Endothelial cell of umbilical vein (primary cell): ENCODE data around the gene FGR. TPM values are rescaled to one million over a fixed set of nuclear protein-coding genes. Genes with fewer than 3 reads are reported as not detected.

ENCODE experiments used
- BruUV-seq: library from RNA; stranded (reverse); fragments of 400-500 nt; replicated peaks from 2 replicates; lab custom pipeline; 2021; lab: Mats Ljungman, UMichigan
- CTCF ChIA-PET: fragments of 300-600, 350-600 bp; sonication (Branson Sonifier 250); formaldehyde crosslinking; loops from one replicate; lab custom pipeline; 2021; ENCODE audit warnings: antibody characterized with exemption, inconsistent platforms; lab: Charles Lee
- POLR2A ChIA-PET: fragments of 300-600, 350-600 bp; sonication (Branson Sonifier 250); formaldehyde crosslinking; loops from one replicate; lab custom pipeline; 2021; ENCODE audit warnings: antibody characterized with exemption, inconsistent platforms; lab: Charles Lee
- DNase-seq: peaks from one replicate; pipeline ENCODE4 v3.0.0-alpha.2; 2011; ENCODE audit warnings: low read depth, low spot score
- FAIRE-seq: peaks from 2 replicates; lab custom pipeline; 2011; peaks lifted over from hg19 to GRCh38; lab: Jason Lieb, UNC
- H2AFZ ChIP-seq: 2 replicates; pipeline ENCODE4 v1.6.0; 2012; ENCODE audit warnings: low read depth, low read length, control low read depth, inconsistent platforms
- H3K27ac ChIP-seq: 2 replicates; pipeline ENCODE4 v1.5.1; 2011; ENCODE audit warnings: low read depth, mild to moderate bottlenecking, control low read depth, low read length, moderate library complexity; ENCODE audit not compliant: insufficient read depth
- H3K27me3 ChIP-seq, 2 experiments: 2 replicates each; pipeline versions ENCODE4 v1.6.0 to v1.6.1; 2011; ENCODE audit warnings: low read length in 2 of 2, mixed read lengths in 1 of 2; ENCODE audit not compliant: control insufficient read depth in 2 of 2, insufficient read depth in 2 of 2
- H3K36me3 ChIP-seq, 2 experiments: 2 replicates in 1 of 2; 3 replicates in 1 of 2; pipeline ENCODE4 v1.5.1; 2011; ENCODE audit warnings: low read length in 2 of 2, mild to moderate bottlenecking in 1 of 2, moderate library complexity in 1 of 2; ENCODE audit not compliant: control insufficient read depth in 2 of 2, insufficient read depth in 2 of 2; ENCODE audit errors: extremely low read depth in 1 of 2
- H3K4me1 ChIP-seq: 3 replicates; pipeline ENCODE4 v1.5.1; 2011; ENCODE audit warnings: mild to moderate bottlenecking, low read length; ENCODE audit not compliant: control insufficient read depth, insufficient read depth; ENCODE audit errors: extremely low read depth
- H3K4me2 ChIP-seq: 2 replicates; pipeline ENCODE4 v1.6.1; 2011; ENCODE audit warnings: low read length, control low read depth, mixed read lengths; ENCODE audit not compliant: insufficient read depth
- H3K4me3 ChIP-seq, 3 experiments: fragments of 200-600 bp in 1 of 3; sonication (generic), shearing (Covaris generic) in 1 of 3; replicated peaks in 1 of 3; 2 replicates each; pipeline ENCODE4 v1.5.1; 2011 to 2016; ENCODE audit warnings: control low read depth in 3 of 3, low read length in 3 of 3, mild to moderate bottlenecking in 2 of 3, inconsistent platforms in 1 of 3, low read depth in 1 of 3, moderate library complexity in 1 of 3; ENCODE audit not compliant: insufficient read depth in 1 of 3
- H3K79me2 ChIP-seq: 2 replicates; pipeline ENCODE4 v1.6.0; 2012; ENCODE audit warnings: low read length, inconsistent platforms; ENCODE audit not compliant: control insufficient read depth, insufficient read depth
- H3K9ac ChIP-seq: replicated peaks from 2 replicates; pipeline ENCODE3; 2011; ENCODE audit warnings: low read length, control low read depth; ENCODE audit not compliant: insufficient read depth; ENCODE audit errors: extremely low read depth
- H3K9me1 ChIP-seq: replicated peaks from 3 replicates; pipeline ENCODE4 v1.6.0; 2011; ENCODE audit warnings: mild to moderate bottlenecking, low read length; ENCODE audit not compliant: control insufficient read depth, insufficient read depth; ENCODE audit errors: extremely low read depth
- H3K9me3 ChIP-seq: replicated peaks from 2 replicates; pipeline ENCODE4 v1.5.1; 2012; ENCODE audit warnings: low read length, inconsistent platforms; ENCODE audit not compliant: control insufficient read depth, insufficient read depth
- H4K20me1 ChIP-seq: replicated peaks from 2 replicates; pipeline ENCODE3; 2011; ENCODE audit warnings: mild to moderate bottlenecking, low read length; ENCODE audit not compliant: control insufficient read depth, insufficient read depth; ENCODE audit errors: extremely low read depth
- EZH2 ChIP-seq: IDR thresholded peaks from 2 replicates; pipeline ENCODE4 v1.6.1; 2012; ENCODE audit warnings: borderline replicate concordance, low read depth, mild to moderate bottlenecking, moderate library complexity, low read length, inconsistent platforms; ENCODE audit not compliant: severe bottlenecking
- FOS ChIP-seq: IDR thresholded peaks from 2 replicates; pipeline ENCODE4 v1.6.1; 2011; ENCODE audit warnings: mild to moderate bottlenecking, low read length, moderate library complexity, borderline replicate concordance; ENCODE audit not compliant: insufficient read depth
- JUN ChIP-seq: IDR thresholded peaks from 2 replicates; pipeline ENCODE4 v1.6.1; 2011; ENCODE audit warnings: borderline replicate concordance, low read depth; ENCODE audit not compliant: insufficient read length, insufficient read depth
- POLR2A ChIP-seq: IDR thresholded peaks from 2 replicates; pipeline ENCODE4 v1.6.1; 2012; ENCODE audit warnings: low read depth, mild to moderate bottlenecking, control low read depth, low read length
- POLR2AphosphoS5 ChIP-seq: IDR thresholded peaks from 2 replicates; pipeline ENCODE4 v1.6.1; 2012; ENCODE audit warnings: low read depth, mild to moderate bottlenecking, control low read depth, low read length, moderate library complexity; ENCODE audit not compliant: insufficient read depth
- dilution Hi-C: fragments of 300-500 bp; cut with MboI; formaldehyde crosslinking; loops from one replicate; pipeline ENCODE4 v1.15.0; 2019; ENCODE audit warnings: low sequenced_read_pairs; ENCODE audit not compliant: extremely low pct_ligation_motif_present
- intact Hi-C: fragments of 100-400 bp; cut with micrococcal nuclease; formaldehyde crosslinking; loops from one replicate; pipeline ENCODE4 v1.10.0; 2022
- polyA plus RNA-seq, 4 experiments: library from polyadenylated mRNA; depleted of rRNA in 3 of 4; stranded (reverse) in 3 of 4; unstranded in 1 of 4; fragments of >200 nt; gene quantifications; 2 replicates each; pipeline versions ENCODE4 v1.2.1 to v1.2.3, GENCODE V29; 2011 to 2012; ENCODE audit warnings: missing spikeins in 1 of 4
- total RNA-seq: library from RNA; stranded (reverse); gene quantifications from 2 replicates; pipeline ENCODE4 v1.2.3, GENCODE V29; 2021
- TF ChIP-seq, protein P1 (sequence below), 2 donors: IDR thresholded peaks; 1 replicate in 1 of 2; 2 replicates in 1 of 2; pipeline ENCODE4 v1.5.1; 2011; ENCODE audit warnings: low read length in 2 of 2, mild to moderate bottlenecking in 2 of 2, moderate library complexity in 2 of 2, control low read depth in 1 of 2, inconsistent platforms in 1 of 2, low read depth in 1 of 2; ENCODE audit not compliant: insufficient read depth in 1 of 2; ENCODE audit errors: extremely low read depth in 1 of 2

The FGR gene
- total and polyA plus RNA-seq, 2 donors (not counting 3 experiments of a cell fraction or from before 2014, with no cell fraction given) = 0.18 TPM; not detected in 1

DNA sequence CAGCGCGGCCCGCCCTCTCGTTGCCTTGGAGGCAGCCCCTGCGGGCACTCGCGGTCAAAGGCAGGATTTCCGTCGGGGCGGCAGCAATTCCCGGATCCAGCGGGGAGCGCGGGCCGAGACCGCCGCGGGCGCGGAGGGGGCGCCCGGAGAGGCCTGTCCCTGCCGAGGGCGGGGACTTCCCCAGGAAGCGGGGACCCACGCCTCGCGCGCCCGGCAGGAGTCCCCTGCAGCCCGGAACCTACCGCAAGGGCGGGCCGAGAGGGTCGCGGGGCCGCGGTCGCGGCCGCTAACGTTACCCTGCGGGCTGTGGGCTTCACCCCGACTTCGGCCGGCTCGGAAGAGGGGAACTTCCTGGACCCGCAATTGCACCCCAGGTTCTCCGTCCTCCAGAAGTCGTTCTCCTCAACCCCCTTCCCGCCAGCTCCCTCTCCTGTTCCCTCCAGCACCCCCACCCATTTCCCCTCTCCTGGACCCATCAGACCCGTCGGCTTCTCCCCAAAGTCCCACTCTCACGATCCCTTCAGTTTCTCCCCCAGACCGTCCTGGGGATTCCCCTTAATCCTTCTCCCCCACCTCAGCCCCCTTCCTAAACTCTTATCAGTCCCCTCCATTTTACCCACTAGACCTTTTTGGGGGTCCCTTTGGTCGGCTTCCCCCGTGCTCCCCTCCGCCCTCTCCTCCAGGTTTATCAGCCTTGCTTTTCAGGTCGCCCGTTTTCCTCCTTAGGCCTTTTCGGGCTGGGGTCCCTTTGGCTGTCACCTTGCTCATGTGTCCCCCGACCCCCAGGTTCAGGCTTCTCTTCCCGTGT, 604 bp downstream of the FGR start:
- no peaks in the 10 kb centered on the region for H3K9me1 ChIP-seq
- POLR2A ChIA-PET = no interaction called here
- H3K4me3 ChIP-seq = peak overlapping the region; percentile 35 to 50 (median 37)
- H3K36me3 ChIP-seq = no peaks in the 10 kb centered on the region
- H3K27ac ChIP-seq = no peak overlapping the region
- H3K4me2 ChIP-seq = peak overlapping the region; percentile 75
- dilution Hi-C loops = no loop called here
- no peaks in the 10 kb centered on the region for H3K27me3 ChIP-seq
- H3K4me1 ChIP-seq = peaks cover 26% of the 10 kb centered on the region
- no peaks in the 10 kb centered on the region for H3K9me3 ChIP-seq
- FAIRE-seq = no peak
- intact Hi-C loops = no loop called here
- TF ChIP-seq, protein P1, sequence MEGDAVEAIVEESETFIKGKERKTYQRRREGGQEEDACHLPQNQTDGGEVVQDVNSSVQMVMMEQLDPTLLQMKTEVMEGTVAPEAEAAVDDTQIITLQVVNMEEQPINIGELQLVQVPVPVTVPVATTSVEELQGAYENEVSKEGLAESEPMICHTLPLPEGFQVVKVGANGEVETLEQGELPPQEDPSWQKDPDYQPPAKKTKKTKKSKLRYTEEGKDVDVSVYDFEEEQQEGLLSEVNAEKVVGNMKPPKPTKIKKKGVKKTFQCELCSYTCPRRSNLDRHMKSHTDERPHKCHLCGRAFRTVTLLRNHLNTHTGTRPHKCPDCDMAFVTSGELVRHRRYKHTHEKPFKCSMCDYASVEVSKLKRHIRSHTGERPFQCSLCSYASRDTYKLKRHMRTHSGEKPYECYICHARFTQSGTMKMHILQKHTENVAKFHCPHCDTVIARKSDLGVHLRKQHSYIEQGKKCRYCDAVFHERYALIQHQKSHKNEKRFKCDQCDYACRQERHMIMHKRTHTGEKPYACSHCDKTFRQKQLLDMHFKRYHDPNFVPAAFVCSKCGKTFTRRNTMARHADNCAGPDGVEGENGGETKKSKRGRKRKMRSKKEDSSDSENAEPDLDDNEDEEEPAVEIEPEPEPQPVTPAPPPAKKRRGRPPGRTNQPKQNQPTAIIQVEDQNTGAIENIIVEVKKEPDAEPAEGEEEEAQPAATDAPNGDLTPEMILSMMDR (IDR thresholded peaks at IDR 0.05; ENCODE audit: extremely low read depth in 1 of 2, insufficient read depth in 1 of 2, low read depth in 1 of 2, low read length in 2 of 2) = no peak
- TF ChIP-seq JUN (no peak), POLR2A (peak; percentile 26), EZH2 (no peak), FOS (no peak), POLR2AphosphoS5 (peak; percentile 69)
- H4K20me1 ChIP-seq = no peaks in the 10 kb centered on the region
- CTCF ChIA-PET = no interaction called here
- DNase-seq = peak; percentile 33
- H3K79me2 ChIP-seq = no peaks in the 10 kb centered on the region
- H2AFZ ChIP-seq = peak overlapping the region; percentile 91
- BruUV-seq = no TSS peak
- H3K9ac ChIP-seq = peak overlapping the region; percentile 60
